K562 (cell line): Measurements from ENCODE around the gene CHD5. TPM values are rescaled to one million over a fixed set of nuclear protein-coding genes. Genes with fewer than 3 reads are reported as not detected.

ENCODE experiments used
- ATAC-seq: fragments of 200-7000 bp; cut with Tn5 transposase; 3 replicates; pipeline ENCODE4 v1.9.1; 2020; ENCODE audit warnings: moderate library complexity
- BruUV-seq: library from RNA; stranded (reverse); fragments of 400-500 nt; replicated peaks from 2 replicates; lab custom pipeline; 2021; lab: Mats Ljungman, UMichigan
- CTCF ChIA-PET: fragments of 300-600 bp; formaldehyde crosslinking; extraction: SDS; loops from one replicate; lab custom pipeline; 2021; ENCODE audit warnings: low intra/inter-chr PET ratio; lab: Yijun Ruan, JAX
- POLR2A ChIA-PET: fragments of 300-600, 350-650 bp; sonication (Branson Sonifier 250); formaldehyde crosslinking; extraction: SDS; loops from one replicate; lab custom pipeline; 2021; ENCODE audit warnings: antibody characterized with exemption, inconsistent platforms; lab: Yijun Ruan, JAX
- DNase-seq, 4 experiments: peaks; one replicate each; pipeline versions ENCODE4 v3.0.0 to v3.0.0-alpha.2; 2011 to 2018; ENCODE audit warnings: low spot score in 3 of 4, mixed read lengths in 3 of 4; ENCODE audit errors: extremely low read depth in 1 of 4
- FAIRE-seq: peaks from 2 replicates; lab custom pipeline; 2011; peaks lifted over from hg19 to GRCh38; lab: Jason Lieb, UNC
- H2AFZ ChIP-seq: 2 replicates; pipeline ENCODE4 v1.6.0; 2011; ENCODE audit warnings: low read depth, low read length, control low read depth, inconsistent platforms
- H3K27ac ChIP-seq: fragments of 200-600 bp; 3 replicates; pipeline ENCODE4 v1.8.0; 2011; ENCODE audit warnings: low read depth, mild to moderate bottlenecking, control low read depth, inconsistent platforms, low read length, moderate library complexity, mixed read lengths; ENCODE audit errors: extremely low read depth
- H3K27me3 ChIP-seq, 2 experiments: fragments of 300-600 bp in 1 of 2; 2 replicates in 1 of 2; 3 replicates in 1 of 2; pipeline versions ENCODE4 v1.6.0 to v1.8.0; 2011; ENCODE audit warnings: inconsistent platforms in 2 of 2, low read length in 2 of 2, mild to moderate bottlenecking in 1 of 2, mixed read lengths in 1 of 2, moderate library complexity in 1 of 2; ENCODE audit not compliant: control insufficient read depth in 2 of 2, insufficient read depth in 2 of 2
- H3K36me3 ChIP-seq: fragments of 300-600 bp; 3 replicates; pipeline ENCODE4 v1.8.0; 2011; ENCODE audit warnings: mild to moderate bottlenecking, low read length, inconsistent platforms; ENCODE audit not compliant: control insufficient read depth, insufficient read depth
- H3K4me1 ChIP-seq, 2 experiments: fragments of 200-600 bp in 1 of 2; replicated peaks in 1 of 2; 2 replicates in 1 of 2; 3 replicates in 1 of 2; pipeline versions ENCODE4 v1.5.1 to v1.8.0; 2011; ENCODE audit warnings: inconsistent platforms in 2 of 2, low read length in 2 of 2, mild to moderate bottlenecking in 1 of 2, mixed read lengths in 1 of 2, moderate library complexity in 1 of 2; ENCODE audit not compliant: control insufficient read depth in 2 of 2, insufficient read depth in 2 of 2
- H3K4me2 ChIP-seq: 2 replicates; pipeline ENCODE4 v1.6.1; 2011; ENCODE audit warnings: low read length, control low read depth, inconsistent platforms, mixed read lengths; ENCODE audit not compliant: insufficient read depth
- H3K4me3 ChIP-seq: fragments of 200-600 bp; sonication (generic), shearing (Covaris generic); 2 replicates; pipeline ENCODE4 v1.5.1; 2016; ENCODE audit warnings: control low read depth, inconsistent platforms
- H3K79me2 ChIP-seq: fragments of 200-600 bp; 3 replicates; pipeline ENCODE4 v1.8.0; 2011; ENCODE audit warnings: low read length, inconsistent platforms; ENCODE audit not compliant: control insufficient read depth, insufficient read depth
- H3K9ac ChIP-seq, 2 experiments: 2 replicates each; pipeline versions ENCODE4 v1.6.0 to v1.6.1; 2011; ENCODE audit warnings: low read depth in 2 of 2, low read length in 2 of 2, control low read depth in 1 of 2, inconsistent platforms in 1 of 2, mild to moderate bottlenecking in 1 of 2, mixed read lengths in 1 of 2; ENCODE audit not compliant: insufficient read depth in 1 of 2
- H3K9me1 ChIP-seq: one replicate; pipeline ENCODE4 v1.6.0; 2011; ENCODE audit warnings: inconsistent platforms, mild to moderate bottlenecking, low read length, moderate library complexity; ENCODE audit not compliant: control insufficient read depth, insufficient read depth
- H3K9me3 ChIP-seq: replicated peaks from 2 replicates; pipeline ENCODE4 v1.5.1; 2011; ENCODE audit warnings: low read depth, low read length, inconsistent platforms; ENCODE audit not compliant: control insufficient read depth, insufficient read depth
- H4K20me1 ChIP-seq: replicated peaks from 2 replicates; pipeline ENCODE4 v1.6.1; 2011; ENCODE audit warnings: low read length, inconsistent platforms, mixed read lengths; ENCODE audit not compliant: control insufficient read depth, insufficient read depth
- ELF1 ChIP-seq: fragments of 200-800 bp; sonication (Bioruptor generic); IDR thresholded peaks from 2 replicates; pipeline ENCODE4 v1.6.1; 2016; ENCODE audit warnings: missing genetic modification characterization, missing compliant biosample characterization
- ELF2 ChIP-seq: fragments of 250-450 bp; sonication (Bioruptor Pico); IDR thresholded peaks from 2 replicates; pipeline ENCODE4 v1.5.0; 2021; ENCODE audit warnings: mild to moderate bottlenecking
- PHF20 ChIP-seq: fragments of 450-650 bp; IDR thresholded peaks from 2 replicates; pipeline ENCODE4 v1.6.1; 2018; ENCODE audit not compliant: partially characterized antibody
- PPARD ChIP-seq: fragments of 250-450 bp; sonication (Bioruptor Pico); IDR thresholded peaks from 2 replicates; pipeline ENCODE4 v1.8.0; 2022; ENCODE audit warnings: inconsistent platforms, mild to moderate bottlenecking, moderate library complexity
- TRIM28 ChIP-seq: fragments of 450-650 bp; IDR thresholded peaks from 2 replicates; pipeline ENCODE4 v1.6.1; 2017
- VEZF1 ChIP-seq: fragments of 200-800 bp; sonication (Bioruptor generic); IDR thresholded peaks from 2 replicates; pipeline ENCODE4 v1.6.1; 2017; ENCODE audit warnings: missing genetic modification characterization, missing compliant biosample characterization
- XRCC5 ChIP-seq: fragments of 200-400 bp; formaldehyde crosslinking; IDR thresholded peaks from 2 replicates; pipeline ENCODE4 v1.6.1; 2017; ENCODE audit warnings: low read depth, mild to moderate bottlenecking, low read length
- ZBTB17 ChIP-seq: fragments of 450-650 bp; formaldehyde crosslinking; IDR thresholded peaks from 2 replicates; pipeline ENCODE4 v1.4.0; 2020; ENCODE audit warnings: mild to moderate bottlenecking
- ZBTB2 ChIP-seq: fragments of 450-650 bp; IDR thresholded peaks from 2 replicates; pipeline ENCODE4 v1.6.1; 2016; ENCODE audit warnings: antibody characterized with exemption
- ZNF655 ChIP-seq: fragments of 250-450 bp; sonication (Bioruptor Pico); IDR thresholded peaks from 2 replicates; pipeline ENCODE4 v1.5.0; 2021
- ZNF740 ChIP-seq, 3 experiments: fragments of 200-800 bp in 1 of 3; sonication (Bioruptor generic) in 1 of 3; sonication (generic) in 1 of 3; formaldehyde crosslinking in 1 of 3; IDR thresholded peaks; 2 replicates each; pipeline versions ENCODE4 v1.6.1 to v1.8.0; 2016 to 2022; ENCODE audit warnings: mild to moderate bottlenecking in 2 of 3, missing compliant biosample characterization in 2 of 3, missing genetic modification characterization in 2 of 3, missing genetic modification reagents in 1 of 3
- ZNF76 ChIP-seq: fragments of 250-450 bp; sonication (Bioruptor Pico); IDR thresholded peaks from 2 replicates; pipeline ENCODE4 v1.4.0; 2020; ENCODE audit warnings: mild to moderate bottlenecking, moderate library complexity, borderline replicate concordance
- WGBS: fragments of 100-300 bp; shearing (Covaris generic); methylation state at CpG from one replicate; pipeline ENCODE4 v1.1.6; 2016; ENCODE audit warnings: low coverage, mixed read lengths; ENCODE audit not compliant: insufficient coverage; ENCODE audit errors: missing lambda C conversion rate; 5-methylcytosine and 5-hydroxymethylcytosine counted together
- in situ Hi-C: fragments of 300-500 bp; cut with MboI; formaldehyde crosslinking; loops from 4 replicates; pipeline ENCODE4 v1.15.0; 2018; ENCODE audit warnings: inconsistent platforms, mixed read lengths
- intact Hi-C: fragments of 100-400 bp; cut with micrococcal nuclease; formaldehyde crosslinking; loops from 2 replicates; pipeline ENCODE4 v1.14.2; 2022
- polyA plus RNA-seq, 8 experiments: library from polyadenylated mRNA; depleted of rRNA in 4 of 8; stranded (reverse) in 5 of 8; unstranded in 3 of 8; fragments of >200 nt; fragmentation: Nextera tagmentation in 2 of 8; fragmentation: Illumina TruSeq in 1 of 8; extraction: Ambion mirVana in 2 of 8; extraction: Trizol in 1 of 8; gene quantifications; 2 replicates each; pipeline versions ENCODE4 v1.2.1 to v1.2.3, GENCODE V29; 2011 to 2014; ENCODE audit warnings: inconsistent platforms in 1 of 8, missing spikeins in 1 of 8
- total RNA-seq, 7 experiments: library from RNA; depleted of rRNA in 6 of 7; stranded (reverse); fragments of >200 nt in 6 of 7; fragmentation: Illumina TruSeq in 2 of 7; extraction: Trizol in 2 of 7; gene quantifications; 2 replicates each; pipeline versions ENCODE4 v1.2.1 to v1.2.3, GENCODE V29; 2011 to 2021; ENCODE audit warnings: low replicate concordance in 1 of 7
- TF ChIP-seq, protein P1 (sequence below): sonication (generic); formaldehyde crosslinking; IDR thresholded peaks from 2 replicates; pipeline ENCODE4 v1.8.0; 2022; ENCODE audit warnings: mild to moderate bottlenecking, missing genetic modification reagents

Gene CHD5
- total and polyA plus RNA-seq, 9 of the 15 experiments (the other 6 are each of a cell fraction or from before 2014, with no cell fraction given), result 0.03 to 0.52 (median 0.11) TPM; not detected in 2

- Histone ChIP-seq H3K9me1 (no peaks in the 10 kb centered on the region), H3K9ac (no peak overlapping the region), H3K9me3 (no peaks in the 10 kb centered on the region), H2AFZ (no peak overlapping the region), H4K20me1 (peaks cover 42% of the 10 kb centered on the region), H3K79me2 (no peaks in the 10 kb centered on the region), H3K27ac (no peak overlapping the region), H3K4me1 (peaks cover 0 to 24% of the 10 kb centered on the region in 2 experiments; a peak in 1 of 5 replicates), H3K27me3 (peaks cover 67 to 86% of the 10 kb centered on the region in 2 experiments), H3K36me3 (no peaks in the 10 kb centered on the region), H3K4me2 (no peak overlapping the region), H3K4me3 (no peak overlapping the region)
- ChIA-PET CTCF (no interaction called here), POLR2A (interaction anchor here (0.6 to 1.7 kb wide), 5 partner anchors 9 to 175 kb away, joined by 3 to 5 read pairs (median 3); no protein-coding TSS in a partner anchor)
- WGBS, result 6% methylated on average over 14 of the region's 14 CpGs
- in situ Hi-C loops, result no loop called here
- intact Hi-C loops, result no loop called here
- FAIRE-seq (no peak), DNase-seq (no peak), ATAC-seq (no peak)
- BruUV-seq, result no TSS peak
- TF ChIP-seq PHF20 (no peak), ZBTB17 (no peak), ZNF740 (CRISPR knock-in tag; IDR thresholded peaks at IDR 0.05) (no peak), ZNF740 (tag; IDR thresholded peaks at IDR 0.05) (no peak), TRIM28 (no peak), ELF1 (tag) (no peak), PPARD (CRISPR knock-in tag) (no peak), XRCC5 (no peak), ELF2 (CRISPR knock-in tag) (no peak), VEZF1 (CRISPR knock-in tag) (no peak), ZNF655 (CRISPR knock-in tag) (no peak), ZBTB2 (no peak), ZNF76 (no peak)
- TF ChIP-seq, protein P1, sequence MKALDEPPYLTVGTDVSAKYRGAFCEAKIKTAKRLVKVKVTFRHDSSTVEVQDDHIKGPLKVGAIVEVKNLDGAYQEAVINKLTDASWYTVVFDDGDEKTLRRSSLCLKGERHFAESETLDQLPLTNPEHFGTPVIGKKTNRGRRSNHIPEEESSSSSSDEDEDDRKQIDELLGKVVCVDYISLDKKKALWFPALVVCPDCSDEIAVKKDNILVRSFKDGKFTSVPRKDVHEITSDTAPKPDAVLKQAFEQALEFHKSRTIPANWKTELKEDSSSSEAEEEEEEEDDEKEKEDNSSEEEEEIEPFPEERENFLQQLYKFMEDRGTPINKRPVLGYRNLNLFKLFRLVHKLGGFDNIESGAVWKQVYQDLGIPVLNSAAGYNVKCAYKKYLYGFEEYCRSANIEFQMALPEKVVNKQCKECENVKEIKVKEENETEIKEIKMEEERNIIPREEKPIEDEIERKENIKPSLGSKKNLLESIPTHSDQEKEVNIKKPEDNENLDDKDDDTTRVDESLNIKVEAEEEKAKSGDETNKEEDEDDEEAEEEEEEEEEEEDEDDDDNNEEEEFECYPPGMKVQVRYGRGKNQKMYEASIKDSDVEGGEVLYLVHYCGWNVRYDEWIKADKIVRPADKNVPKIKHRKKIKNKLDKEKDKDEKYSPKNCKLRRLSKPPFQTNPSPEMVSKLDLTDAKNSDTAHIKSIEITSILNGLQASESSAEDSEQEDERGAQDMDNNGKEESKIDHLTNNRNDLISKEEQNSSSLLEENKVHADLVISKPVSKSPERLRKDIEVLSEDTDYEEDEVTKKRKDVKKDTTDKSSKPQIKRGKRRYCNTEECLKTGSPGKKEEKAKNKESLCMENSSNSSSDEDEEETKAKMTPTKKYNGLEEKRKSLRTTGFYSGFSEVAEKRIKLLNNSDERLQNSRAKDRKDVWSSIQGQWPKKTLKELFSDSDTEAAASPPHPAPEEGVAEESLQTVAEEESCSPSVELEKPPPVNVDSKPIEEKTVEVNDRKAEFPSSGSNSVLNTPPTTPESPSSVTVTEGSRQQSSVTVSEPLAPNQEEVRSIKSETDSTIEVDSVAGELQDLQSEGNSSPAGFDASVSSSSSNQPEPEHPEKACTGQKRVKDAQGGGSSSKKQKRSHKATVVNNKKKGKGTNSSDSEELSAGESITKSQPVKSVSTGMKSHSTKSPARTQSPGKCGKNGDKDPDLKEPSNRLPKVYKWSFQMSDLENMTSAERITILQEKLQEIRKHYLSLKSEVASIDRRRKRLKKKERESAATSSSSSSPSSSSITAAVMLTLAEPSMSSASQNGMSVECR (CRISPR knock-in tag), result no peak
These were observed 92.7 kb downstream of the CHD5 start for GRCh38 chr1:6087377-6087772.
